GM12874 (cell line): Measurements from ENCODE around the gene TTC1.

Experiments
- TF ChIP-seq, protein P1 (sequence below): IDR thresholded peaks from 2 replicates; pipeline ENCODE4 v1.5.1; 2011; ENCODE audit warnings: low read depth, mild to moderate bottlenecking, control low read depth, low read length, moderate library complexity; ENCODE audit not compliant: insufficient read depth

The TTC1 gene

GRCh38 chr5:160048131-160048530, 39.2 kb downstream of the TTC1 start:
- TF ChIP-seq, protein P1, sequence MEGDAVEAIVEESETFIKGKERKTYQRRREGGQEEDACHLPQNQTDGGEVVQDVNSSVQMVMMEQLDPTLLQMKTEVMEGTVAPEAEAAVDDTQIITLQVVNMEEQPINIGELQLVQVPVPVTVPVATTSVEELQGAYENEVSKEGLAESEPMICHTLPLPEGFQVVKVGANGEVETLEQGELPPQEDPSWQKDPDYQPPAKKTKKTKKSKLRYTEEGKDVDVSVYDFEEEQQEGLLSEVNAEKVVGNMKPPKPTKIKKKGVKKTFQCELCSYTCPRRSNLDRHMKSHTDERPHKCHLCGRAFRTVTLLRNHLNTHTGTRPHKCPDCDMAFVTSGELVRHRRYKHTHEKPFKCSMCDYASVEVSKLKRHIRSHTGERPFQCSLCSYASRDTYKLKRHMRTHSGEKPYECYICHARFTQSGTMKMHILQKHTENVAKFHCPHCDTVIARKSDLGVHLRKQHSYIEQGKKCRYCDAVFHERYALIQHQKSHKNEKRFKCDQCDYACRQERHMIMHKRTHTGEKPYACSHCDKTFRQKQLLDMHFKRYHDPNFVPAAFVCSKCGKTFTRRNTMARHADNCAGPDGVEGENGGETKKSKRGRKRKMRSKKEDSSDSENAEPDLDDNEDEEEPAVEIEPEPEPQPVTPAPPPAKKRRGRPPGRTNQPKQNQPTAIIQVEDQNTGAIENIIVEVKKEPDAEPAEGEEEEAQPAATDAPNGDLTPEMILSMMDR, result no peak

- TF ChIP-seq, protein P1, result no peak
These were observed 40.2 kb downstream of the TTC1 start for GRCh38 chr5:160049099-160049498.

- TF ChIP-seq, protein P1, result no peak
These were observed 45.1 kb downstream of the TTC1 start for GRCh38 chr5:160054047-160054446.

DNA sequence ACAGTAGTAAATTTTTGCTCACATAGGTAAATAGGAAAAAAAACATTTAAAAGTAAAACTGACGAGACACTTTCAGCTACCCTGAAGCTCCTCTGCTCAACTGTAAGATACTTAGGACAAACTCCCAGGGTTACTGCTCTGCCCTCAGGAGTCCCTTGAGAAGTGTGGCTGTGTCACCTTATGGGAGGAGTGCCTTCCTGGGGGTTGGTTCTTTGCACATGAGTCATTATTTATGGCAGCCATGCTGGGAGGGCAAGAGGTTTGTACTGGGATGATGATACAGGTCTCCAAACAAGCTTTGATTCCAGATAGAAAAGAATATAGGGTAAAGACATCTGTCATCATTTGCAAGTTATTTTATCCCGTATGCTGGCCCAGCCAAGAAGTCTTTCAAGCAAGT, 45.9 kb downstream of the TTC1 start:
- TF ChIP-seq, protein P1, result no peak

DNA sequence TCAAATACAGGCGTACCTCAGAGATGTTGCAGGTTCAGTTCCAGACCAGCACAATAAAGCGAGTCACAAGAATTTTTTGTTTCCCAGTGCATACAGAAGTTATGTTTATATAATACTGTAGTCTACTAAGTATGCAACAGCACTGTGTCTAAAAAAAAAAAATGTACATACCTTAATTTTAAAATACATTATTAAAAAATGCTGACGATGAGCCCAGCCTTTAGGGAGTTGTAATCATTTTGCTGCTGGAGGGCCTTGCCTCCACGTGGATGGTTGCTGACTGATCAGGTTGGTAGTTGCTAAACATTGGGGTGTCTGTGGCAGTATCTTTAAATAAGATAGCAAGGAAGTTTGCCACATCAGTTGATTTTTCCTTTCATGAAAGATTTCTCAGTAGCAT, 48.3 kb downstream of the TTC1 start:
- TF ChIP-seq, protein P1, result no peak

DNA sequence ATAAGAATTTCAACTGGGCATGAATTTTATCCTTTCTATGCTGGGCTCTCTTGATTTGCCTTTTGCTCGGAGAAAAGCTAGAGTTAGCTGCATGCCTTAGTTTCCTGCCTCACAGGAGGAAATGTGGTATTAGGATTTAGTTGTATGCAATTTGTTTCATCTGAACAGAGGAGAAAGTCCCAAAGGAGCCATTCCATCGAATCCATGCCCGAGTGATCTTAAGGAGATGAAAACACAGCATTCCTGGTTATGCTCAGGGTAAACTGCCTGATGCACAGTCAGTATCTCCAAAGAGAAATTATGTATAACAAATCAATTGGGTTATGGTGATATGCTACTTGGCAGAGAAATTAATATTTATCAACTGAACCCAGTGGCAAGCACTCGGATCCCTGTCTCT, 51.1 kb downstream of the TTC1 start:
- TF ChIP-seq, protein P1, result no peak

DNA sequence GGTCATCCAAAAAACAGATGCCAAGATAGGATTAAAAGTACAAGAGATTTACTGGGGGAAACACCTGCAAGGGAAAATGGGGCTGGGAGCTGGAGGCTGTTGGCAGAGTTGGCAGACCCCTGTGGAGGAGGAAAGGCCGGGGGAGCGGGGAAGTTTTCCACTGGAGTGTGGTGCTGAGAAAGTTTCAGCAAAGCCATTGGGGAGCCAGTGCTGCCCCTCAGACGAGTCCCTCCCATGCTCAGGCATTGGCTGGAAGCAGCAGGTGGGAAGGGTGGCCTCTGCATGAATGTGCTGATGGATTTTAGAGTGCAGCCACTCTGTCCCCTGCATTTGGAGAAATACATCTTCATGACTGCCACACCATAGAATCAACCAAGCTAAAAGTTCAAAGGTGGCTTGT, 52.8 kb downstream of the TTC1 start:
- TF ChIP-seq, protein P1, result no peak

- TF ChIP-seq, protein P1, result no peak
These were observed 55.5 kb downstream of the TTC1 start for GRCh38 chr5:160064417-160064810.
